Fibroblast of lung (primary cell): ENCODE measurements around the gene MYO5B. TPM values are rescaled to one million over a fixed set of nuclear protein-coding genes. Genes with fewer than 3 reads are reported as not detected.

Experiments used
- DNase-seq, 2 donors: peaks; one replicate each; pipeline versions ENCODE4 v3.0.0 to v3.0.0-alpha.2; 2010; ENCODE audit warnings: low read depth in 2 of 2
- H2AFZ ChIP-seq: 2 replicates; pipeline ENCODE4 v1.5.1; 2012; ENCODE audit warnings: low read length, control low read depth, inconsistent platforms
- H3K27ac ChIP-seq: 2 replicates; pipeline ENCODE4 v1.5.1; 2011; ENCODE audit warnings: low read length, control low read depth; ENCODE audit not compliant: insufficient read depth
- H3K27me3 ChIP-seq: 2 replicates; pipeline ENCODE4 v1.5.1; 2011; ENCODE audit warnings: mild to moderate bottlenecking, low read length; ENCODE audit not compliant: control insufficient read depth, insufficient read depth
- H3K36me3 ChIP-seq: 2 replicates; pipeline ENCODE4 v1.5.1; 2011; ENCODE audit warnings: low read length; ENCODE audit not compliant: control insufficient read depth, insufficient read depth
- H3K4me1 ChIP-seq: 2 replicates; pipeline ENCODE4 v1.5.1; 2011; ENCODE audit warnings: low read length; ENCODE audit not compliant: control insufficient read depth, insufficient read depth; ENCODE audit errors: extremely low read depth
- H3K4me2 ChIP-seq: 2 replicates; pipeline ENCODE4 v1.5.1; 2011; ENCODE audit warnings: low read length, control low read depth; ENCODE audit not compliant: insufficient read depth; ENCODE audit errors: extremely low read depth
- H3K4me3 ChIP-seq, 4 experiments: fragments of 200-600 bp in 1 of 4; sonication (generic) in 1 of 4; replicated peaks in 1 of 4; 2 replicates each; pipeline ENCODE4 v1.5.1; 2011 to 2016; ENCODE audit warnings: low read length in 4 of 4, low read depth in 3 of 4, mild to moderate bottlenecking in 3 of 4, control low read depth in 2 of 4, inconsistent platforms in 1 of 4, mixed read lengths in 1 of 4; ENCODE audit not compliant: insufficient read depth in 1 of 4; ENCODE audit errors: control extremely low read depth in 1 of 4
- H3K79me2 ChIP-seq: 2 replicates; pipeline ENCODE4 v1.5.1; 2012; ENCODE audit warnings: mild to moderate bottlenecking, low read length, inconsistent platforms; ENCODE audit not compliant: control insufficient read depth, insufficient read depth
- H3K9ac ChIP-seq: 2 replicates; pipeline ENCODE4 v1.5.1; 2011; ENCODE audit warnings: mild to moderate bottlenecking, low read length, control low read depth; ENCODE audit not compliant: insufficient read depth
- H3K9me3 ChIP-seq: 2 replicates; pipeline ENCODE4 v1.5.1; 2012; ENCODE audit warnings: low read depth, low read length; ENCODE audit not compliant: control insufficient read depth, insufficient read depth
- H4K20me1 ChIP-seq: 2 replicates; pipeline ENCODE4 v1.5.1; 2011; ENCODE audit warnings: low read length; ENCODE audit not compliant: control insufficient read depth, insufficient read depth; ENCODE audit errors: extremely low read depth
- CTCF ChIP-seq, 2 donors: IDR thresholded peaks in 1 of 2; conservative IDR thresholded peaks in 1 of 2; 1 replicate in 1 of 2; 2 replicates in 1 of 2; pipeline ENCODE4 v1.5.1; 2011 to 2012; ENCODE audit warnings: low read length in 2 of 2, control low read depth in 1 of 2, inconsistent platforms in 1 of 2, low read depth in 1 of 2, mild to moderate bottlenecking in 1 of 2
- EZH2 ChIP-seq: IDR thresholded peaks from 2 replicates; pipeline ENCODE4 v1.5.1; 2012; ENCODE audit warnings: low read length, control low read depth, mild to moderate bottlenecking; ENCODE audit errors: missing control alignments
- polyA plus RNA-seq, 2 donors: library from polyadenylated mRNA; depleted of rRNA in 1 of 2; stranded (reverse) in 1 of 2; unstranded in 1 of 2; fragments of >200 nt; gene quantifications; 2 replicates each; pipeline ENCODE4 v1.2.1, GENCODE V29; 2011 to 2012; ENCODE audit warnings: missing spikeins in 1 of 2
- total RNA-seq: library from RNA; depleted of rRNA; stranded (reverse); fragments of >200 nt; gene quantifications from 2 replicates; pipeline ENCODE4 v1.2.1, GENCODE V29; 2014

Gene MYO5B
- total and polyA plus RNA-seq, 2 donors (not counting 1 experiment from before 2014, with no cell fraction given), result under 0.01 to 0.06 TPM

- H3K27ac ChIP-seq, result no peak overlapping the region
- H3K79me2 ChIP-seq, result no peaks in the 10 kb centered on the region
- H3K27me3 ChIP-seq, result no peaks in the 10 kb centered on the region
- peaks cover 7% of the 10 kb centered on the region for H3K4me1 ChIP-seq
- TF ChIP-seq EZH2 (no peak), CTCF (conservative IDR thresholded peaks at IDR 0.05 in 1 of 2, IDR thresholded peaks at IDR 0.05 in 1 of 2; ENCODE audit: low read depth in 1 of 2, low read length in 2 of 2) (no peak)
- no peaks in the 10 kb centered on the region for H3K36me3 ChIP-seq
- H3K4me3 ChIP-seq, result no peak overlapping the region
- DNase-seq, result no peak
- no peak overlapping the region for H2AFZ ChIP-seq
- H3K9me3 ChIP-seq, result no peaks in the 10 kb centered on the region
- H3K9ac ChIP-seq, result no peak overlapping the region
- no peak overlapping the region for H3K4me2 ChIP-seq
- H4K20me1 ChIP-seq, result no peaks in the 10 kb centered on the region
These were observed 347.4 kb downstream of the MYO5B start for GRCh38 chr18:49847524-49847923.

- TF ChIP-seq EZH2, result no peak
- no peak for DNase-seq
- H3K27ac ChIP-seq, result no peak overlapping the region
- no peak overlapping the region for H2AFZ ChIP-seq
- H3K79me2 ChIP-seq, result no peaks in the 10 kb centered on the region
- H3K4me1 ChIP-seq, result peaks cover 7% of the 10 kb centered on the region
- H4K20me1 ChIP-seq, result no peaks in the 10 kb centered on the region
- H3K4me2 ChIP-seq, result no peak overlapping the region
- H3K27me3 ChIP-seq, result no peaks in the 10 kb centered on the region
- no peak overlapping the region for H3K4me3 ChIP-seq
- no peaks in the 10 kb centered on the region for H3K36me3 ChIP-seq
- H3K9ac ChIP-seq, result no peak overlapping the region
- H3K9me3 ChIP-seq, result no peaks in the 10 kb centered on the region
These were observed 348.1 kb downstream of the MYO5B start for GRCh38 chr18:49846718-49847470.

- Histone ChIP-seq H3K4me2 (no peak overlapping the region), H2AFZ (no peak overlapping the region), H3K27me3 (no peaks in the 10 kb centered on the region), H3K9me3 (no peaks in the 10 kb centered on the region), H3K9ac (no peak overlapping the region), H3K4me1 (peaks cover 7% of the 10 kb centered on the region), H3K4me3 (no peak overlapping the region), H3K27ac (no peak overlapping the region), H3K36me3 (no peaks in the 10 kb centered on the region), H4K20me1 (no peaks in the 10 kb centered on the region), H3K79me2 (no peaks in the 10 kb centered on the region)
- DNase-seq, result peak; percentile 52 to 60
- TF ChIP-seq EZH2, result no peak
These were observed 348.6 kb downstream of the MYO5B start for GRCh38 chr18:49846361-49846662.

- H4K20me1 ChIP-seq, result no peaks in the 10 kb centered on the region
- TF ChIP-seq EZH2 (no peak), CTCF (conservative IDR thresholded peaks at IDR 0.05 in 1 of 2, IDR thresholded peaks at IDR 0.05 in 1 of 2; ENCODE audit: low read depth in 1 of 2, low read length in 2 of 2) (no peak)
- no peak overlapping the region for H3K9ac ChIP-seq
- H3K4me2 ChIP-seq, result no peak overlapping the region
- H3K27me3 ChIP-seq, result no peaks in the 10 kb centered on the region
- DNase-seq, result no peak
- H3K36me3 ChIP-seq, result no peaks in the 10 kb centered on the region
- H3K4me1 ChIP-seq, result peaks cover 7% of the 10 kb centered on the region
- no peak overlapping the region for H3K4me3 ChIP-seq
- H3K79me2 ChIP-seq, result no peaks in the 10 kb centered on the region
- no peak overlapping the region for H2AFZ ChIP-seq
- no peak overlapping the region for H3K27ac ChIP-seq
- no peaks in the 10 kb centered on the region for H3K9me3 ChIP-seq
These were observed 349.2 kb downstream of the MYO5B start for GRCh38 chr18:49845629-49846360.
